ENCODE results near the gene MIA3. TPM values are rescaled to one million over a fixed set of nuclear protein-coding genes. Genes with fewer than 3 reads are reported as not detected.
"Not testable (repeated sequence)": the region's sequence is repeated elsewhere in the genome, so short reads cannot be mapped to it uniquely, and the experiment has no call there.

MIA3 gene
- polyA plus RNA-seq, 3 donors, result 12.5 to 41.6 (median 30.3) TPM

- H3K27ac ChIP-seq (ENCODE audit: low read depth, low read length), result no peak overlapping the region
- 66 to 95% (median 77%) methylated on average over 2 of the region's 2 CpGs for WGBS, 3 donors
Observed at GRCh38 chr1:222653178-222653827, 35.4 kb downstream of the MIA3 start.

- 22 to 69% (median 31%) methylated on average over 5 of the region's 5 CpGs for WGBS, 3 donors
- H3K27ac ChIP-seq (ENCODE audit: low read depth, low read length), result no peak overlapping the region
Observed at GRCh38 chr1:222654849-222655248, 37.0 kb downstream of the MIA3 start.

GRCh38 chr1:222656391-222657155 lies 38.7 kb downstream of the MIA3 start:
- no peak overlapping the region for H3K27ac ChIP-seq (ENCODE audit: low read depth, low read length)
- 93 to 100% (median 98%) methylated on average over 2 of the region's 2 CpGs for WGBS, 3 donors

GRCh38 chr1:222657899-222658298 lies 40.0 kb downstream of the MIA3 start:
- 49 to 93% (median 85%) methylated on average over 2 of the region's 2 CpGs for WGBS, 3 donors

GRCh38 chr1:222663431-222663934 lies 45.6 kb downstream of the MIA3 start:
- no peak overlapping the region for H3K27ac ChIP-seq (ENCODE audit: low read depth, low read length)
- WGBS, 3 donors, result 95 to 96% (median 96%) methylated on average over 4 of the region's 4 CpGs

More at GRCh38 chr1:222657899-222658298, 40.0 kb downstream of the MIA3 start:
- no peak overlapping the region for H3K27ac ChIP-seq (ENCODE audit: low read depth, low read length)

GRCh38 chr1:222665964-222666363 lies 48.1 kb downstream of the MIA3 start:
- no peak overlapping the region for H3K27ac ChIP-seq (ENCODE audit: low read depth, low read length)
- 87 to 93% (median 88%) methylated on average over 7 of the region's 7 CpGs for WGBS, 3 donors

- WGBS, 3 donors, result no CpG with 5 or more reads among the region's 4 CpGs
Observed at GRCh38 chr1:222668184-222668583, 50.3 kb downstream of the MIA3 start.

GRCh38 chr1:222669107-222669506 lies 51.2 kb downstream of the MIA3 start:
- not testable (repeated sequence) for H3K27ac ChIP-seq (ENCODE audit: low read depth, low read length)
- 75 to 87% (median 80%) methylated on average over 1 of the region's 2 CpGs for WGBS, 3 donors

More at GRCh38 chr1:222668184-222668583, 50.3 kb downstream of the MIA3 start:
- H3K27ac ChIP-seq (ENCODE audit: low read depth, low read length), result not testable (repeated sequence)

- 90 to 99% (median 91%) methylated on average over 1 of the region's 1 CpG for WGBS, 3 donors
- H3K27ac ChIP-seq (ENCODE audit: low read depth, low read length), result no peak overlapping the region
Observed at GRCh38 chr1:222670110-222670509, 52.2 kb downstream of the MIA3 start.

GRCh38 chr1:222680080-222680479 lies 62.2 kb downstream of the MIA3 start:
- H3K27ac ChIP-seq (ENCODE audit: low read depth, low read length), result no peak overlapping the region
- 89 to 96% (median 93%) methylated on average over 1 of the region's 1 CpG for WGBS, 3 donors

GRCh38 chr1:222691016-222691415 lies 73.1 kb downstream of the MIA3 start:
- 88 to 100% (median 96%) methylated on average over 1 of the region's 1 CpG for WGBS, 3 donors

GRCh38 chr1:222694927-222695326 lies 77.0 kb downstream of the MIA3 start:
- 86 to 91% (median 88%) methylated on average over 5 of the region's 5 CpGs for WGBS, 3 donors
- H3K27ac ChIP-seq (ENCODE audit: low read depth, low read length), result no peak overlapping the region

More at GRCh38 chr1:222691016-222691415, 73.1 kb downstream of the MIA3 start:
- no peak overlapping the region for H3K27ac ChIP-seq (ENCODE audit: low read depth, low read length)

GRCh38 chr1:222696741-222697140 lies 78.8 kb downstream of the MIA3 start:
- no peak overlapping the region for H3K27ac ChIP-seq (ENCODE audit: low read depth, low read length)
- WGBS, 3 donors, result 89 to 98% (median 94%) methylated on average over 8 of the region's 8 CpGs

GRCh38 chr1:222697203-222697602 lies 79.3 kb downstream of the MIA3 start:
- WGBS, 3 donors, result 89 to 95% (median 94%) methylated on average over 2 of the region's 2 CpGs
- H3K27ac ChIP-seq (ENCODE audit: low read depth, low read length), result no peak overlapping the region

GRCh38 chr1:222697826-222698225 lies 79.9 kb downstream of the MIA3 start:
- H3K27ac ChIP-seq (ENCODE audit: low read depth, low read length), result no peak overlapping the region
- 55 to 91% (median 78%) methylated on average over 2 of the region's 2 CpGs for WGBS, 3 donors

GRCh38 chr1:222702210-222702609 lies 84.3 kb downstream of the MIA3 start:
- H3K27ac ChIP-seq (ENCODE audit: low read depth, low read length), result no peak overlapping the region
- 49 to 85% (median 78%) methylated on average over 4 of the region's 4 CpGs for WGBS, 3 donors

GRCh38 chr1:222704260-222704659 lies 86.4 kb downstream of the MIA3 start:
- WGBS, 3 donors, result 96 to 97% (median 96%) methylated on average over 1 of the region's 1 CpG
- H3K27ac ChIP-seq (ENCODE audit: low read depth, low read length), result no peak overlapping the region

- no peak overlapping the region for H3K27ac ChIP-seq (ENCODE audit: low read depth, low read length)
- 73 to 98% (median 73%) methylated on average over 4 of the region's 4 CpGs for WGBS, 3 donors
Observed at GRCh38 chr1:222706815-222707214, 88.9 kb downstream of the MIA3 start.

- WGBS, 3 donors, result 75 to 85% (median 76%) methylated on average over 5 of the region's 5 CpGs
- no peak overlapping the region for H3K27ac ChIP-seq (ENCODE audit: low read depth, low read length)
Observed at GRCh38 chr1:222709700-222710153, 91.8 kb downstream of the MIA3 start.

Data from adipose tissue (tissue), 3 donors.